MCF 10A (cell line): Measurements from ENCODE around the gene MGST3. TPM values are rescaled to one million over a fixed set of nuclear protein-coding genes. Genes with fewer than 3 reads are reported as not detected.

ENCODE experiments used
- BruUV-seq: library from RNA; stranded (reverse); fragments of 400-500 nt; replicated peaks from 2 replicates; lab custom pipeline; 2021; lab: Mats Ljungman, UMichigan
- CTCF ChIA-PET: fragments of 300-600 bp; sonication (Branson Sonifier 250); formaldehyde crosslinking; extraction: SDS; loops from one replicate; lab custom pipeline; 2021; ENCODE audit warnings: antibody characterized with exemption, inconsistent platforms; lab: Yijun Ruan, JAX
- POLR2A ChIA-PET: fragments of 300-600, 350-650 bp; sonication (Branson Sonifier 250); formaldehyde crosslinking; extraction: SDS; loops from one replicate; lab custom pipeline; 2020; ENCODE audit warnings: antibody characterized with exemption, inconsistent platforms; lab: Yijun Ruan, JAX
- DNase-seq: peaks from one replicate; pipeline ENCODE4 v3.0.0-alpha.2; 2018; ENCODE audit not compliant: unreplicated experiment
- H3K27ac Mint-ChIP-seq: one replicate; pipeline ENCODE4 v1.8.0; 2022; ENCODE audit warnings: mild to moderate bottlenecking, low read depth, mixed read lengths; ENCODE audit not compliant: unreplicated experiment
- H3K27me3 Mint-ChIP-seq: one replicate; pipeline ENCODE4 v1.8.0; 2022; ENCODE audit warnings: mixed read lengths; ENCODE audit not compliant: insufficient read depth, unreplicated experiment
- H3K36me3 Mint-ChIP-seq: one replicate; pipeline ENCODE4 v1.8.0; 2022; ENCODE audit warnings: mild to moderate bottlenecking, moderate library complexity, mixed read lengths; ENCODE audit not compliant: insufficient read depth, unreplicated experiment
- H3K4me1 Mint-ChIP-seq: one replicate; pipeline ENCODE4 v1.8.0; 2022; ENCODE audit warnings: mixed read lengths; ENCODE audit not compliant: insufficient read depth, unreplicated experiment
- H3K4me3 Mint-ChIP-seq: one replicate; pipeline ENCODE4 v1.8.0; 2022; ENCODE audit warnings: mild to moderate bottlenecking, moderate library complexity, mixed read lengths; ENCODE audit not compliant: unreplicated experiment
- H3K9me3 Mint-ChIP-seq: one replicate; pipeline ENCODE4 v1.8.0; 2022; ENCODE audit warnings: mixed read lengths; ENCODE audit not compliant: unreplicated experiment
- intact Hi-C: fragments of 100-400 bp; cut with micrococcal nuclease; formaldehyde crosslinking; loops from 2 replicates; pipeline ENCODE4 v1.14.1; 2022
- total RNA-seq: library from RNA; stranded (reverse); gene quantifications from 2 replicates; pipeline ENCODE4 v1.2.3, GENCODE V29; 2022
- TF ChIP-seq, protein P1 (sequence below): fragments of 200-600 bp; IDR thresholded peaks from one replicate; pipeline ENCODE4 v1.8.0; 2022; ENCODE audit warnings: antibody characterized with exemption, mild to moderate bottlenecking; ENCODE audit not compliant: unreplicated experiment

The MGST3 gene
- total RNA-seq, 1 experiment from 2014 or later = 75.5 TPM

DNA sequence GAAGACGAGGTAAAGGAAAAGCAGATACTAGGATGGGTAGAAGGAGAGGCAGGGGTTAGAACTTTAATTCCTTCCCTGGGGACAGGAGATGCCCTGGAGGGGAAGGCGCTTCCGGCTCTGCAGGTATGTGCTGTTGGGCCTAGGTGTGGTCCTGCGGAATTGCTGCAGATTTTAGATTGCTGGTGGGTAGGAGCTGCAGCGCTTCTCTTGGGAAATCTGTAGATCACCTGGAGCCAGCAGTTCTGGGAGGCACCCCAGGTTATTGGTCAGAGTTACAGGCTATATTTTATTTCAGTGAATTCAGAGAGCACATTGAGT is 1.1 kb downstream of the MGST3 start:
- no peak overlapping the region for H3K27ac Mint-ChIP-seq
- H3K9me3 Mint-ChIP-seq = no peaks in the 10 kb centered on the region
- no peaks in the 10 kb centered on the region for H3K27me3 Mint-ChIP-seq
- ChIA-PET CTCF (interaction anchor here (0.6 to 3.6 kb wide), 15 partner anchors 12 to 540 kb away, joined by 3 to 18 read pairs (median 4); partner anchors contain the start of gene TMCO1), POLR2A (interaction anchor here (0.6 to 5.5 kb wide), 27 partner anchors 9 to 1589 kb away, joined by 3 to 128 read pairs (median 5); partner anchors contain the start of genes ALDH9A1, POU2F1 and TMCO1)
- BruUV-seq = TSS peak; percentile 38
- intact Hi-C loops = loop anchor here (1.0 to 5.0 kb wide), 3 partner anchors 34 to 265 kb away; no protein-coding TSS in a partner anchor
- H3K4me1 Mint-ChIP-seq = peaks cover 27% of the 10 kb centered on the region
- peaks cover 17% of the 10 kb centered on the region for H3K36me3 Mint-ChIP-seq
- DNase-seq = no peak
- H3K4me3 Mint-ChIP-seq = no peak overlapping the region
- TF ChIP-seq, protein P1, sequence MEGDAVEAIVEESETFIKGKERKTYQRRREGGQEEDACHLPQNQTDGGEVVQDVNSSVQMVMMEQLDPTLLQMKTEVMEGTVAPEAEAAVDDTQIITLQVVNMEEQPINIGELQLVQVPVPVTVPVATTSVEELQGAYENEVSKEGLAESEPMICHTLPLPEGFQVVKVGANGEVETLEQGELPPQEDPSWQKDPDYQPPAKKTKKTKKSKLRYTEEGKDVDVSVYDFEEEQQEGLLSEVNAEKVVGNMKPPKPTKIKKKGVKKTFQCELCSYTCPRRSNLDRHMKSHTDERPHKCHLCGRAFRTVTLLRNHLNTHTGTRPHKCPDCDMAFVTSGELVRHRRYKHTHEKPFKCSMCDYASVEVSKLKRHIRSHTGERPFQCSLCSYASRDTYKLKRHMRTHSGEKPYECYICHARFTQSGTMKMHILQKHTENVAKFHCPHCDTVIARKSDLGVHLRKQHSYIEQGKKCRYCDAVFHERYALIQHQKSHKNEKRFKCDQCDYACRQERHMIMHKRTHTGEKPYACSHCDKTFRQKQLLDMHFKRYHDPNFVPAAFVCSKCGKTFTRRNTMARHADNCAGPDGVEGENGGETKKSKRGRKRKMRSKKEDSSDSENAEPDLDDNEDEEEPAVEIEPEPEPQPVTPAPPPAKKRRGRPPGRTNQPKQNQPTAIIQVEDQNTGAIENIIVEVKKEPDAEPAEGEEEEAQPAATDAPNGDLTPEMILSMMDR = no peak

DNA sequence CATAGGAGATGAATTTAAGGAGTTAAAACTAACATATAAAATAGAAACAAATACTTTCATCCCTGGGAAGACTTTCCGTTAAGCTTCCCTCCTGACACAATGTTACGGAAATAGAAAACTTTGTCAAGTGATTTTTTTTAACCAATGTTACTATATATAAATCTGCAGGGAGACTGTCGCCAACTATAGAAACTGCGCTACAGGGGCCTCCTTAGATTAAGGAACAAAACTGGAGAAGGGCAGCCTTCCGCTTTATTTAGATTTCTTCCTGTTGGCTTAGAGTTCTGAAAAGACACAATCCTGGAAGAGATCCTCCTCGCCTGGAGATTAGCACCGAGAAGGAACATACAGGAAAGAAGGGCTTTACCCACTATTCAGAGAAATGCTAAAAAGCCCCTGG is 1.5 kb downstream of the MGST3 start:
- Mint-ChIP-seq H3K4me1 (peaks cover 31% of the 10 kb centered on the region), H3K27ac (no peak overlapping the region), H3K27me3 (no peaks in the 10 kb centered on the region), H3K9me3 (no peaks in the 10 kb centered on the region), H3K36me3 (peaks cover 21% of the 10 kb centered on the region), H3K4me3 (no peak overlapping the region)
- no peak for DNase-seq
- ChIA-PET POLR2A (interaction anchor here (0.6 to 5.5 kb wide), 26 partner anchors 9 to 1588 kb away, joined by 3 to 128 read pairs (median 4); partner anchors contain the start of genes ALDH9A1, POU2F1 and TMCO1), CTCF (interaction anchor here (0.6 to 3.6 kb wide), 16 partner anchors 12 to 540 kb away, joined by 3 to 18 read pairs (median 4); partner anchors contain the start of gene TMCO1)
- intact Hi-C loops = loop anchor here (1.0 to 5.0 kb wide), 3 partner anchors 34 to 265 kb away; no protein-coding TSS in a partner anchor
- no TSS peak for BruUV-seq
- TF ChIP-seq, protein P1 = no peak

DNA sequence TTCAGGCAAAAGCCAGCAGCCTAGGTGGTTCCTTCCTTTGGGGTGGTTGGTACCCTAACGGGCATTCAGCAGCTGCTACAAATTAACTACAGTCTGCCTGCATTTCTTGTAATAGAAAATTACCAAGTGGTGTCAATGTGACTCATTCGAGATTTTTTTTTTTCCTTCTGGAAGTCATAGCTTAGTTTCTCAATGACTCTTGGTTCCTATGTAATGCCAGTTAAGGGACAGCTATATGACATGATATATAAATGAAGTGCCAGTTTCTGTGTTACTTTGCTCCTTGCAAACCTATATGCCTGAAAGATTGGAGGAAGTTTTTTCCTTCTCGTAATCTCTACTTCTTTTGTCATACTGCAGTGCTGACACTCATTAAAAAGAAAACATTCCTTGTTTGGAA is 2.6 kb downstream of the MGST3 start:
- intact Hi-C loops = loop anchor here (5.0 kb wide), 2 partner anchors 44 to 264 kb away; no protein-coding TSS in a partner anchor
- BruUV-seq = no TSS peak
- POLR2A ChIA-PET = interaction anchor here (0.7 to 5.5 kb wide), 7 partner anchors 8 to 196 kb away, joined by 3 to 128 read pairs (median 35); partner anchors contain the start of gene ALDH9A1
- Mint-ChIP-seq H3K36me3 (peaks cover 32% of the 10 kb centered on the region), H3K4me1 (peaks cover 37% of the 10 kb centered on the region), H3K4me3 (no peak overlapping the region), H3K27ac (no peak overlapping the region), H3K27me3 (no peaks in the 10 kb centered on the region), H3K9me3 (no peaks in the 10 kb centered on the region)
- DNase-seq = peak; percentile 48
- TF ChIP-seq, protein P1 = no peak
- CTCF ChIA-PET = interaction anchor here (0.6 to 3.6 kb wide), 12 partner anchors 10 to 290 kb away, joined by 3 to 18 read pairs (median 4); no protein-coding TSS in a partner anchor

DNA sequence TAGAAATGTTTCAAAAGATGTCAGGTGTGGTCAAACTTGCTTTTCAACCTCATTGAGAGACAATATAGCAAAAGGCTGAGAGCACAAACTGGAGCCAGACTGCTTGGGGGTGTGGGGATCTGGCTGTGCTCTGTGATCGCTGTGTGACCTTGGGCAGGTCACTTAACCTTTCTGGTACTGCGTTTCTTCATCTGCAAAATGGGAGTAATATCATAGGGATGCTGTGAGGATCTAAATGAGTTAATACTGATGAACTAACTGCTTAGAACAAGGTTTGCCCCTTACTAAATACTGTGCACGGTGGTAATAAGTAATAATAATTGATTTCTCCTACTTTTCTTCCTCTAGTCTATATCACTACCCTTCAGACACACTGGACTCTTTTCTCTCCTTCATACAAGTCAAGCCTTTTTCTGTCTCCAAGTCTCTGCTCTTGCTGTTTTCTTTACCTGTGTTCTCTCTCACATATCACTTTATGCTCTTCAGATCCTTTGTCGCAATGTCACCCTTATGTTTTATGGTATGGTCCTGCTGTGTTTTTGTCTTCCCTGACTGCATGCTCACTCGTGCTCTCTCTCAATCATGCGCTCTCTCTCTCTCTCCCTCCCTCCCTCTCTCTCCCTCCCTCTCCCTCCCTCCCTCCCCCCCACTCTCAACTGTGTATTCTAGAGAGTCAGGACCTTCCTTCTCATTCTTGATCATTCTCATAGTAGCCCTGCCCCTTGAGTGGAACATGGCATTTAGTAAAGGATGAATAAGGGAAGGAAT is 3.3 kb downstream of the MGST3 start:
- no peak overlapping the region for H3K4me3 Mint-ChIP-seq
- H3K27me3 Mint-ChIP-seq = no peaks in the 10 kb centered on the region
- TF ChIP-seq, protein P1 = no peak
- ChIA-PET CTCF (interaction anchor here (0.6 to 6.0 kb wide), 9 partner anchors 10 to 294 kb away, joined by 3 to 31 read pairs (median 5); no protein-coding TSS in a partner anchor), POLR2A (interaction anchor here (0.7 to 5.5 kb wide), 10 partner anchors 7 to 195 kb away, joined by 3 to 128 read pairs (median 5); partner anchors contain the start of gene ALDH9A1)
- no peaks in the 10 kb centered on the region for H3K9me3 Mint-ChIP-seq
- intact Hi-C loops = loop anchor here (5.0 kb wide), 2 partner anchors 43 to 263 kb away; no protein-coding TSS in a partner anchor
- H3K36me3 Mint-ChIP-seq = peaks cover 34% of the 10 kb centered on the region
- no peak overlapping the region for H3K27ac Mint-ChIP-seq
- no peak for DNase-seq
- peaks cover 37% of the 10 kb centered on the region for H3K4me1 Mint-ChIP-seq
- no TSS peak for BruUV-seq
